K562 treated with DMSO at 1 percent for 4 hours (cell line): ENCODE results near the gene STX4. TPM values are rescaled to one million over a fixed set of nuclear protein-coding genes. Genes with fewer than 3 reads are reported as not detected.

Experiments
- total RNA-seq: library from RNA; unstranded; fragments of 300-600 nt; gene quantifications from 2 replicates; pipeline ENCODE4 v1.2.3, GENCODE V29; 2022; ENCODE audit not compliant: insufficient read depth

Gene STX4, protein sequence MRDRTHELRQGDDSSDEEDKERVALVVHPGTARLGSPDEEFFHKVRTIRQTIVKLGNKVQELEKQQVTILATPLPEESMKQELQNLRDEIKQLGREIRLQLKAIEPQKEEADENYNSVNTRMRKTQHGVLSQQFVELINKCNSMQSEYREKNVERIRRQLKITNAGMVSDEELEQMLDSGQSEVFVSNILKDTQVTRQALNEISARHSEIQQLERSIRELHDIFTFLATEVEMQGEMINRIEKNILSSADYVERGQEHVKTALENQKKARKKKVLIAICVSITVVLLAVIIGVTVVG
- total RNA-seq = 44.1 and 45.2 TPM in 2 replicates

GRCh38 chr16:31032736-31033708 lies at the start of gene STX4:
Gene STX4, plus strand, starts transcription at chr16:31033558. Its CDS starts 248 bp downstream, at chr16:31033806.

DNA sequence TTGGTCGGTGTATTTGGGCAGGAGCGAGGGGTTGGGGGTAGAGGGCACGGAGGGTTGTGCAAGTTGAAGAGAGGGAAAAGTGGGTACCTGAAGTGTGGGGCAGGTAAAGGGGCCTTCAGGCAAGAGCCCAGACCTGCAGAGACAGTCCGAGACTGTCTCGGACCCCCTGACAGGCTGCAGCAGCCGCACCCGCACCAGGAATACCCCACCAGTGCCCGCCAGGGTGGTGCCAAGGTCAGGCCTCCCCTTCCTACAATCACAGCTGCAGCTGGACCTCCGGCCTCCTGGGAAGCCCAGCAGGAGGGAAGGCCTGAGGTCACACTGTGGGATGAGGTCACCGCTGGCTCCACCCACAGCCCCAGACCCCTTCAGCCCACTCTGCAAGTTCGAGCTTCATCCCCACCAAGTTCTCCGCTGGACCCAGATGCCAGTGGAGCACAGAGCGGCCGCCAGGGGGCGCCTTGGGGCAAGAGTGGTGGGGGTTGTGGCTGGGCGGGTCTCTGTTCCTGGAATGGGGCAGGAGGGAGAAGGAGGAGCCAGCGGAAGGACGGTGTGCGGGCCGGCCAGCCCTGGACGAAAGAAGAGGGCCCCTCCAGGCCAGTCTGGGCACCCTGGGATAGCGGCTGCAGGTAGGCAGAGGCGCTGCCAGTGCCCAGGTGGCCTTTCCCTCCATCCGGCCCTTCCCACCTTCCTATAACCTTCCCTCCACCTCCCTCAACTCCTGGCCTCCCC lies 48.5 kb upstream of the STX4 start, which contains the start of gene HSD3B7:
TSS of gene HSD3B7 (plus strand) at position 539 of the 732 bp plus-strand sequence. CDS start 452 bp downstream, outside the sequence.

GRCh38 chr16:31010585-31011325 lies 22.6 kb upstream of the STX4 start, which contains the start of gene STX1B:
Gene STX1B, minus strand, starts transcription at chr16:31010638. Its CDS starts 242 bp downstream, at chr16:31010396.

GRCh38 chr16:31073970-31074813 lies 40.8 kb downstream of the STX4 start, which contains the start of the genes ZNF646 and ZNF668:
Gene ZNF646, plus strand, starts transcription at chr16:31074422. Its CDS starts 1,903 bp downstream, at chr16:31076325.
Gene ZNF668, minus strand, starts transcription at chr16:31074240. Its CDS starts 9,781 bp downstream, at chr16:31064459.

GRCh38 chr16:31088459-31089183 lies 55.3 kb downstream of the STX4 start, which contains the start of gene PRSS53:
Gene PRSS53, minus strand, starts transcription at chr16:31088943. Its CDS starts 134 bp downstream, at chr16:31088809.

Other genes with a start within 250 kb of the STX4 start
- 8.6 and 11.0 TPM in 2 replicates for gene ZNF629, start 246.4 kb upstream of the STX4 start, total RNA-seq
- gene BCL7C, start 139.5 kb upstream of the STX4 start, total RNA-seq = 23.3 and 23.5 TPM in 2 replicates
- 4.3 and 5.5 TPM in 2 replicates for gene CTF1, start 136.9 kb upstream of the STX4 start, total RNA-seq
- 17.3 and 25.8 TPM in 2 replicates for gene FBXL19, start 110.0 kb upstream of the STX4 start, total RNA-seq
- 33.5 and 53.4 TPM in 2 replicates for gene ORAI3, start 84.5 kb upstream of the STX4 start, total RNA-seq
- 14.5 and 23.8 TPM in 2 replicates for gene SETD1A, start 75.8 kb upstream of the STX4 start, total RNA-seq
- 44.6 and 47.9 TPM in 2 replicates for gene HSD3B7, start 48.4 kb upstream of the STX4 start, total RNA-seq
- gene STX1B, start 22.9 kb upstream of the STX4 start, total RNA-seq = 0.31 TPM in 1 of 2 replicates, not detected in the other
- gene ZNF668, start 40.7 kb downstream of the STX4 start, total RNA-seq = 13.4 and 15.6 TPM in 2 replicates
- 12.6 and 13.5 TPM in 2 replicates for gene ZNF646, start 40.9 kb downstream of the STX4 start, total RNA-seq
- 3.8 and 4.7 TPM in 2 replicates for gene PRSS53, start 55.4 kb downstream of the STX4 start, total RNA-seq
- gene VKORC1, start 61.2 kb downstream of the STX4 start, total RNA-seq = 148 and 159 TPM in 2 replicates
- 41.2 and 58.7 TPM in 2 replicates for gene BCKDK, start 74.8 kb downstream of the STX4 start, total RNA-seq
- 90.8 and 110 TPM in 2 replicates for gene KAT8, start 84.1 kb downstream of the STX4 start, total RNA-seq
- 64.8 and 68.2 TPM in 2 replicates for gene PRSS8, start 102.2 kb downstream of the STX4 start, total RNA-seq
- gene PRSS36, start 116.5 kb downstream of the STX4 start, total RNA-seq = not detected in 2 replicates
- gene FUS, start 146.6 kb downstream of the STX4 start, total RNA-seq = 273 and 304 TPM in 2 replicates
- 47.8 and 60.3 TPM in 2 replicates for gene PYCARD, start 169.2 kb downstream of the STX4 start, total RNA-seq
- 0.08 TPM in 1 of 2 replicates, not detected in the other for gene TRIM72, start 180.6 kb downstream of the STX4 start, total RNA-seq
- not detected in 2 replicates for gene PYDC1, start 183.6 kb downstream of the STX4 start, total RNA-seq
- gene ITGAM, start 226.4 kb downstream of the STX4 start, total RNA-seq = 2.3 and 6.3 TPM in 2 replicates